GM12878 (cell line): Measurements from ENCODE around the gene GALR3. TPM values are rescaled to one million over a fixed set of nuclear protein-coding genes. Genes with fewer than 3 reads are reported as not detected.

ENCODE experiments used
- ATAC-seq: fragments of 200-7000 bp; cut with Tn5 transposase; 3 replicates; pipeline ENCODE4 v1.9.1; 2020; ENCODE audit warnings: mild to moderate bottlenecking, moderate library complexity
- BruUV-seq: library from RNA; stranded (reverse); fragments of 400-500 nt; replicated peaks from 2 replicates; lab custom pipeline; 2021; lab: Mats Ljungman, UMichigan
- CTCF ChIA-PET: fragments of 300-600 bp; sonication (Branson Sonifier 250); formaldehyde crosslinking; extraction: SDS; loops from one replicate; lab custom pipeline; 2021; ENCODE audit warnings: inconsistent platforms; lab: Yijun Ruan, JAX
- POLR2A ChIA-PET: fragments of 350-600 bp; formaldehyde crosslinking; extraction: SDS; loops from one replicate; lab custom pipeline; 2021; ENCODE audit warnings: inconsistent platforms; lab: Charles Lee
- RAD21 ChIA-PET: fragments of 300-600 bp; sonication (Branson Sonifier 250); formaldehyde crosslinking; loops from one replicate; lab custom pipeline; 2023; ENCODE audit warnings: antibody characterized with exemption; ENCODE audit not compliant: unreplicated experiment; lab: Charles Lee
- SMC1A ChIA-PET: fragments of 300-600 bp; sonication (Branson Sonifier 250); formaldehyde crosslinking; loops from one replicate; lab custom pipeline; 2023; ENCODE audit not compliant: unreplicated experiment, uncharacterized antibody; lab: Charles Lee
- DNase-seq: peaks from one replicate; pipeline ENCODE4 v3.0.0-alpha.2; 2011; ENCODE audit warnings: low read depth, low spot score
- FAIRE-seq: peaks from 3 replicates; lab custom pipeline; 2011; peaks lifted over from hg19 to GRCh38; lab: Jason Lieb, UNC
- H2AFZ ChIP-seq: 2 replicates; pipeline ENCODE4 v1.6.0; 2011; ENCODE audit warnings: low read depth, low read length, control low read depth; ENCODE audit not compliant: control insufficient read depth
- H3K27ac ChIP-seq: 2 replicates; pipeline ENCODE4 v1.5.1; 2011; ENCODE audit warnings: control low read depth; ENCODE audit not compliant: control insufficient read depth, insufficient read depth
- H3K27me3 ChIP-seq, 2 experiments: replicated peaks in 1 of 2; 2 replicates each; pipeline versions ENCODE4 v1.6.0 to v1.6.1; 2011; ENCODE audit warnings: low read length in 1 of 2; ENCODE audit not compliant: control insufficient read depth in 2 of 2, insufficient read depth in 2 of 2
- H3K36me3 ChIP-seq, 2 experiments: 2 replicates each; pipeline ENCODE4 v1.5.1; 2011; ENCODE audit warnings: low read length in 1 of 2; ENCODE audit not compliant: control insufficient read depth in 2 of 2, insufficient read depth in 2 of 2
- H3K4me1 ChIP-seq: 2 replicates; pipeline ENCODE4 v1.6.1; 2011; ENCODE audit warnings: mild to moderate bottlenecking, low read length, moderate library complexity, mixed read lengths; ENCODE audit not compliant: control insufficient read depth, insufficient read depth
- H3K4me2 ChIP-seq: 2 replicates; pipeline ENCODE4 v1.6.0; 2011; ENCODE audit warnings: control low read depth; ENCODE audit not compliant: control insufficient read depth, insufficient read depth
- H3K4me3 ChIP-seq: fragments of 200-600 bp; sonication (generic); 2 replicates; pipeline ENCODE4 v1.5.1; 2016
- H3K79me2 ChIP-seq: 2 replicates; pipeline ENCODE4 v1.6.0; 2011; ENCODE audit warnings: low read length; ENCODE audit not compliant: control insufficient read depth, insufficient read depth
- H3K9ac ChIP-seq: 2 replicates; pipeline ENCODE4 v1.8.0; 2011; ENCODE audit warnings: low read length, control low read depth, mixed read lengths; ENCODE audit not compliant: control insufficient read depth, insufficient read depth
- H3K9me3 ChIP-seq: replicated peaks from 3 replicates; pipeline ENCODE4 v1.5.1; 2011; ENCODE audit warnings: mild to moderate bottlenecking, low read length; ENCODE audit not compliant: control insufficient read depth, insufficient read depth
- H4K20me1 ChIP-seq: 2 replicates; pipeline ENCODE4 v1.6.0; 2011; ENCODE audit not compliant: control insufficient read depth, insufficient read depth
- POLR2AphosphoS5 ChIP-seq: IDR thresholded peaks from 2 replicates; pipeline ENCODE4 v1.6.1; 2011; ENCODE audit warnings: mild to moderate bottlenecking, low read length, inconsistent platforms
- WGBS: methylation state at CpG from one replicate; pipeline ENCODE4 v1.1.6; 2016; ENCODE audit warnings: low lambda C conversion rate; ENCODE audit not compliant: insufficient replicate concordance, insufficient coverage; ENCODE audit errors: missing lambda C conversion rate; 5-methylcytosine and 5-hydroxymethylcytosine counted together
- in situ Hi-C: fragments of 300-500 bp; cut with MboI; formaldehyde crosslinking; loops from 9 replicates; pipeline ENCODE4 v1.14.3; 2018; ENCODE audit warnings: mixed read lengths
- intact Hi-C: fragments of 100-400 bp; cut with micrococcal nuclease; formaldehyde crosslinking; loops from one replicate; pipeline ENCODE4 v1.14.2; 2022; ENCODE audit not compliant: unreplicated experiment
- polyA plus RNA-seq, 11 experiments: library from polyadenylated mRNA; depleted of rRNA in 4 of 11; unstranded in 6 of 11; stranded (reverse) in 5 of 11; fragments of >200 nt; fragmentation: Nextera tagmentation in 4 of 11; fragmentation: Illumina TruSeq in 1 of 11; extraction: Ambion mirVana in 4 of 11; extraction: Trizol in 1 of 11; gene quantifications; 1 replicate in 1 of 11; 2 replicates in 10 of 11; pipeline versions ENCODE4 v1.2.1 to v1.2.3, GENCODE V29; 2011 to 2016; ENCODE audit warnings: inconsistent platforms in 2 of 11, missing spikeins in 2 of 11, low read depth in 1 of 11
- total RNA-seq, 4 experiments: library from RNA; depleted of rRNA in 3 of 4; stranded (reverse); fragments of >200 nt in 3 of 4; fragmentation: Illumina TruSeq in 1 of 4; extraction: Trizol in 1 of 4; gene quantifications; 2 replicates each; pipeline versions ENCODE4 v1.2.1 to v1.2.3, GENCODE V29; 2013 to 2021
- TF ChIP-seq, protein P1 (sequence below): IDR thresholded peaks from 2 replicates; pipeline ENCODE4 v1.6.1; 2011; ENCODE audit warnings: low read depth, low read length, improper control_type of control experiment, borderline replicate concordance

GALR3 gene
- total and polyA plus RNA-seq, 10 of the 15 experiments (the other 5 are each of a cell fraction or from before 2014, with no cell fraction given), result not detected

DNA sequence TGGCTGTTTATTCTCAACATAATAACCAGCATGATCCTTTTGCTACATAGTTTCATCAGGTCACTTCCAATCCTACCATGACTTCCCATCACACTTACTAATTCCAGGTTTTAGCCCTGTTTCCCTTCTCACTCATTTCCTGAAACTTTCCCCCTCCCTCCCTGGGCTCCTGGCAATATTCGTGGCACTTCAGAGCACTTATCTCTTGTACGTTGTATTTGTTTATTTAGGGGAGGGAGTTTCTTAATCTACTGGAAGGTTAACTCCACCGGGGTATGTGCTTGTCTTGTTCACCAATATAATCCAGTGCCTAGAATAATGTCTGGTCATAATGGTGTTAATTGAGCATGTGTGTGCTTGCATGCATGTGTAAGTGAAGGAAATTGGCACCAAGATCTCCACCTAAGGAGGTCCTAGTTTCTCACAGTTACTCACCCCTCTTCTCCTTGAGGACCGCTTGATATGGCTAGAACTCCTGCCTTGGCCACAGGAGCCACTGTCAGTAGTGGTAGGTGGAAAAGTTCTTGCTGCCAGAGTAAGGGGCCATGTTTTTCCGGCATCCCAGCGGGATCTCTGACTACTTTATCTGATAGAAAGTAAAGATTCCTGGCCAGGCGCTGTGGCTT, 37.7 kb downstream of the GALR3 start:
- no peaks in the 10 kb centered on the region for H3K27me3 ChIP-seq
- H4K20me1 ChIP-seq, result no peaks in the 10 kb centered on the region
- no peak for FAIRE-seq
- H3K4me2 ChIP-seq, result no peak overlapping the region
- ChIA-PET RAD21 (no interaction called here), CTCF (interaction anchor here (1.6 to 4.8 kb wide), 5 partner anchors 8 to 98 kb away, joined by 5 to 121 read pairs (median 32); partner anchors contain the start of genes ANKRD54 and EIF3L), SMC1A (interaction anchor here (0.9 to 3.5 kb wide), 3 partner anchors 8 to 43 kb away, joined by 3 to 53 read pairs (median 3); partner anchors contain the start of gene ANKRD54), POLR2A (interaction anchor here (0.6 kb wide), 1 partner anchor 44 kb away, joined by 3 read pairs; no protein-coding TSS in a partner anchor)
- no peak for DNase-seq
- no peak overlapping the region for H2AFZ ChIP-seq
- H3K9ac ChIP-seq, result no peak overlapping the region
- H3K79me2 ChIP-seq, result no peaks in the 10 kb centered on the region
- TF ChIP-seq, protein P1, sequence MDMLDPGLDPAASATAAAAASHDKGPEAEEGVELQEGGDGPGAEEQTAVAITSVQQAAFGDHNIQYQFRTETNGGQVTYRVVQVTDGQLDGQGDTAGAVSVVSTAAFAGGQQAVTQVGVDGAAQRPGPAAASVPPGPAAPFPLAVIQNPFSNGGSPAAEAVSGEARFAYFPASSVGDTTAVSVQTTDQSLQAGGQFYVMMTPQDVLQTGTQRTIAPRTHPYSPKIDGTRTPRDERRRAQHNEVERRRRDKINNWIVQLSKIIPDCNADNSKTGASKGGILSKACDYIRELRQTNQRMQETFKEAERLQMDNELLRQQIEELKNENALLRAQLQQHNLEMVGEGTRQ, result no peak
- peak; percentile 25; the same call in 1 of the 2 replicates for TF ChIP-seq POLR2AphosphoS5
- no peak overlapping the region for H3K4me3 ChIP-seq
- in situ Hi-C loops (loop anchor here (5.0 kb wide), 1 partner anchor 44 kb away; no protein-coding TSS in a partner anchor), intact Hi-C loops (loop anchor here (10.0 kb wide), 1 partner anchor 326 kb away; no protein-coding TSS in a partner anchor)
- ATAC-seq, result no peak
- TSS peak; percentile 13 for BruUV-seq
- no peaks in the 10 kb centered on the region for H3K4me1 ChIP-seq
- no peak overlapping the region for H3K27ac ChIP-seq
- 93% methylated on average over 7 of the region's 7 CpGs for WGBS
- H3K36me3 ChIP-seq, result peaks cover 11 to 37% of the 10 kb centered on the region in 2 experiments
- H3K9me3 ChIP-seq, result no peaks in the 10 kb centered on the region
